Measurements from ENCODE around the gene FLNA.

GRCh38 chrX:154309041-154309775, 65.2 kb downstream of the FLNA start:
- TF ChIP-seq, protein P1, sequence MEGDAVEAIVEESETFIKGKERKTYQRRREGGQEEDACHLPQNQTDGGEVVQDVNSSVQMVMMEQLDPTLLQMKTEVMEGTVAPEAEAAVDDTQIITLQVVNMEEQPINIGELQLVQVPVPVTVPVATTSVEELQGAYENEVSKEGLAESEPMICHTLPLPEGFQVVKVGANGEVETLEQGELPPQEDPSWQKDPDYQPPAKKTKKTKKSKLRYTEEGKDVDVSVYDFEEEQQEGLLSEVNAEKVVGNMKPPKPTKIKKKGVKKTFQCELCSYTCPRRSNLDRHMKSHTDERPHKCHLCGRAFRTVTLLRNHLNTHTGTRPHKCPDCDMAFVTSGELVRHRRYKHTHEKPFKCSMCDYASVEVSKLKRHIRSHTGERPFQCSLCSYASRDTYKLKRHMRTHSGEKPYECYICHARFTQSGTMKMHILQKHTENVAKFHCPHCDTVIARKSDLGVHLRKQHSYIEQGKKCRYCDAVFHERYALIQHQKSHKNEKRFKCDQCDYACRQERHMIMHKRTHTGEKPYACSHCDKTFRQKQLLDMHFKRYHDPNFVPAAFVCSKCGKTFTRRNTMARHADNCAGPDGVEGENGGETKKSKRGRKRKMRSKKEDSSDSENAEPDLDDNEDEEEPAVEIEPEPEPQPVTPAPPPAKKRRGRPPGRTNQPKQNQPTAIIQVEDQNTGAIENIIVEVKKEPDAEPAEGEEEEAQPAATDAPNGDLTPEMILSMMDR (conservative IDR thresholded peaks at IDR 0.05): no peak
- TF ChIP-seq ZFX (IDR thresholded peaks at IDR 0.05): no peak
